Activated CD4-positive, alpha-beta T cell treated with anti-CD3 and anti-CD28 coated beads, Interleukin-2, amount 10 ng/mL, durations not matched to agents 7 days and 5 days (primary cell): ENCODE results near the gene GNA12. TPM values are rescaled to one million over a fixed set of nuclear protein-coding genes. Genes with fewer than 3 reads are reported as not detected.

Source experiments
- CTCF ChIA-PET: fragments of 350-600 bp; sonication (Branson Sonifier 250); formaldehyde crosslinking; loops from one replicate; lab custom pipeline; 2021; ENCODE audit warnings: antibody characterized with exemption; lab: Charles Lee
- POLR2A ChIA-PET: fragments of 350-600 bp; sonication (Branson Sonifier 250); formaldehyde crosslinking; loops from one replicate; lab custom pipeline; 2021; ENCODE audit warnings: antibody characterized with exemption; lab: Charles Lee
- DNase-seq: peaks from one replicate; pipeline ENCODE4 v3.0.0-alpha.2; 2020
- H3K27ac Mint-ChIP-seq: one replicate; pipeline ENCODE4 v1.8.0; 2021; ENCODE audit warnings: mild to moderate bottlenecking, moderate library complexity, mixed read lengths
- H3K27me3 Mint-ChIP-seq: one replicate; pipeline ENCODE4 v1.8.0; 2021; ENCODE audit warnings: mixed read lengths
- H3K36me3 Mint-ChIP-seq: one replicate; pipeline ENCODE4 v1.8.0; 2021; ENCODE audit warnings: low read depth, mixed read lengths
- H3K4me1 Mint-ChIP-seq: one replicate; pipeline ENCODE4 v1.8.0; 2021; ENCODE audit warnings: mixed read lengths
- H3K4me3 Mint-ChIP-seq: one replicate; pipeline ENCODE4 v1.8.0; 2021; ENCODE audit warnings: mild to moderate bottlenecking, moderate library complexity, mixed read lengths
- H3K9me3 Mint-ChIP-seq: one replicate; pipeline ENCODE4 v1.8.0; 2021; ENCODE audit warnings: mixed read lengths
- total RNA-seq, 2 experiments: library from RNA; stranded (reverse); gene quantifications; one replicate each; pipeline ENCODE4 v1.2.3, GENCODE V29; 2021

The GNA12 gene, protein sequence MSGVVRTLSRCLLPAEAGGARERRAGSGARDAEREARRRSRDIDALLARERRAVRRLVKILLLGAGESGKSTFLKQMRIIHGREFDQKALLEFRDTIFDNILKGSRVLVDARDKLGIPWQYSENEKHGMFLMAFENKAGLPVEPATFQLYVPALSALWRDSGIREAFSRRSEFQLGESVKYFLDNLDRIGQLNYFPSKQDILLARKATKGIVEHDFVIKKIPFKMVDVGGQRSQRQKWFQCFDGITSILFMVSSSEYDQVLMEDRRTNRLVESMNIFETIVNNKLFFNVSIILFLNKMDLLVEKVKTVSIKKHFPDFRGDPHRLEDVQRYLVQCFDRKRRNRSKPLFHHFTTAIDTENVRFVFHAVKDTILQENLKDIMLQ
- 10 to 100 TPM; 16.2 to 17.1 TPM for total RNA-seq

DNA sequence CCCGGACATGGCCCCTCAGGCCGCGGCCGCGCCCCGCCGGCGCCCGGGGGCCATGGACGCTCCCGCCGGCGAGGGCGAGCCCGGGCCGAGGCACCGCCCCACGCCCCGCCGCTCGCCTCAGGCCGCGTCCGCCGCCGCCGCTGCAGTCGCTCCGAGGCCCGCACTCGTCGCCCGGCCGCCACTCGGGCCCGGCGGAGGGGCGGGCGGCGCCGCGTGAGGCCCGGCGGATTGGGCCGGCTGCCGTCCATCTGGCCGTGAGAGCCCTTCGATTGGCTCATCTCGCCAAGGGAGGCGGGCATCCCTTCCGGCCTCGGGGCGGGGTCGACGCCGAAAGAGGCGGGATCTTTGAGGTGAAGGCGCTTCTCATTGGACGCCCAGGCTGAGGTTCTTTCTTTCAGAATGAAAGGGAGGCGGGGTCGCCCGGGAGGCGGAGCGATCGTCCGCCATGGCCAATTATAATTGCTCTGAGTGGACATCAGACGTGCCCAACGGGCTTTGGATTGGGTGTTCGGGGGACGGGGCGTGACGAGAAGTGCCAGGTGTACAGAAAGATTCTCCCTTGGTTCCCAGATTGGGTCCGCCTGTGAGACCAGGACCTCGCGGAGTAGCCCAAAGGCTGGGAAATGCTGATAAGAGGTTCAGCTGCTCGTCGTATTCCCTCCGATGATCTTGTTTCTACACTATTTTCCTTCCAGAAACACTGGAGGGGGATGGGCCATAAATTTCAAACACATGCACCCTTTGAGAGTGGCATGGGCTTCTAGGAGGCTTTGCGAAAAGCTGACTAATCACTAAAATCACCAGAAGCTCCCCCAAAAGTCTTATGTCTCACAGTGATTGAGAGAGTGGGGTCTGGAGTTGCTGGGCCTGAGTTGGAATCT is at the start of gene GNA12:
Gene GNA12 (minus strand): TSS at position 156 of the 881 bp plus-strand sequence. CDS start 147 bp downstream, at position 9.
- DNase-seq = peak; percentile 98
- H3K4me3 Mint-ChIP-seq = peak within 1 kb of the TSS; percentile 75
- CTCF ChIA-PET = interaction anchor here (1.0 kb wide), 1 partner anchor 36 kb away, joined by 3 read pairs; no protein-coding TSS in a partner anchor

DNA sequence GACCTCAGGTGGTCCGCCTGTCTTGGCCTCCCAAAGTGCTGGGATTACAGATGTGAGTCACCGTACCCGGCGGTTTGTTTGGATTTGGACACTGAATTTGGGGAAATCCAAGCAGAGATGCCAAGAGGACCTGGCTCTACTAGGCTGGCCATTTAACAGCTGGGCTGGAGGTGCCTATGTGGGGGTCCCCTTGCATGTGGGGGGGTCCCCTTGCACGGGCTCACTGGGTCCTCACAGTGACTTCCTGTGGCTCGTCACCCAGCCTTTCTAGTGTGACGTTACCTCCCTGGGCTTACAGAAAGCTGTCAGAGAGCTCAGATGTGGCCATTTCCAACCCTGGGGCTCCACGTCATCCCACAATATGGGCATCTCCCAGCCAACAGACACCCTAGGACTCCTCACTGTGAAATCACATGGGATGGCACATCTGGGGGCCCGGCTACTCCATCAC is 49.3 kb upstream of the GNA12 start:
- Mint-ChIP-seq H3K36me3 (no peaks in the 10 kb centered on the region), H3K4me3 (peak overlapping the region; percentile 27), H3K27me3 (no peaks in the 10 kb centered on the region), H3K9me3 (no peaks in the 10 kb centered on the region), H3K4me1 (peaks cover 28% of the 10 kb centered on the region), H3K27ac (peak overlapping the region; percentile 36)
- ChIA-PET CTCF (interaction anchor here (0.6 to 2.6 kb wide), 10 partner anchors 11 to 562 kb away, joined by 3 to 18 read pairs (median 3); partner anchors contain the start of gene SDK1), POLR2A (interaction anchor here (0.7 to 1.1 kb wide), 2 partner anchors 213 to 270 kb away, joined by 4 to 9 read pairs; no protein-coding TSS in a partner anchor)
- no peak for DNase-seq

More for the DNA sequence above, at the start of gene GNA12:
- no peaks in the 10 kb centered on the region for H3K27me3 Mint-ChIP-seq
- H3K9me3 Mint-ChIP-seq = no peaks in the 10 kb centered on the region
- H3K4me1 Mint-ChIP-seq = peaks cover 28% of the 10 kb centered on the region
- POLR2A ChIA-PET = no interaction called here
- peak within 1 kb of the TSS; percentile 85 for H3K27ac Mint-ChIP-seq
- peaks cover 8% of the 10 kb centered on the region for H3K36me3 Mint-ChIP-seq

DNA sequence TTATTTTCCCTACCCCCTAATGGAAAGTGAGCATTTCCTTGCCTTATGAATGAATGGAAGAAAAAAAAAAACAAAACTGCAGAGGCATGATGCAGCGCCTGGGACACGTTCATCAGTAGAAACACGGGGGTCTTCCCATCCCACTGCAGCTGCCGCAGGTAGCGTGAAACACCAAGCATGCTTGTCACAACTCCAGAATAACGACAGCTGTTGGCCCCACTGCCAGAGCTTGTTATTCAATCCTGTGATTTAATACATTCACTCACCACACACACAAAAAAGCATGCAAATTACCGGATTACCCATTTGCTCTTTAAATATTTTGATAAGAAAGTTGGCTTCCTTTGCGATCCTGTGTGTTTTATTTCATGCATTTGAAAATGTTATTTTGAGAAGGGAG is 48.4 kb upstream of the GNA12 start:
- H3K36me3 Mint-ChIP-seq = no peaks in the 10 kb centered on the region
- no peaks in the 10 kb centered on the region for H3K9me3 Mint-ChIP-seq
- H3K4me3 Mint-ChIP-seq = no peak overlapping the region
- H3K4me1 Mint-ChIP-seq = peaks cover 28% of the 10 kb centered on the region
- ChIA-PET CTCF (interaction anchor here (0.6 to 1.6 kb wide), 2 partner anchors 31 to 487 kb away, joined by 3 to 5 read pairs; no protein-coding TSS in a partner anchor), POLR2A (no interaction called here)
- no peak overlapping the region for H3K27ac Mint-ChIP-seq
- H3K27me3 Mint-ChIP-seq = no peaks in the 10 kb centered on the region
- DNase-seq = no peak

DNA sequence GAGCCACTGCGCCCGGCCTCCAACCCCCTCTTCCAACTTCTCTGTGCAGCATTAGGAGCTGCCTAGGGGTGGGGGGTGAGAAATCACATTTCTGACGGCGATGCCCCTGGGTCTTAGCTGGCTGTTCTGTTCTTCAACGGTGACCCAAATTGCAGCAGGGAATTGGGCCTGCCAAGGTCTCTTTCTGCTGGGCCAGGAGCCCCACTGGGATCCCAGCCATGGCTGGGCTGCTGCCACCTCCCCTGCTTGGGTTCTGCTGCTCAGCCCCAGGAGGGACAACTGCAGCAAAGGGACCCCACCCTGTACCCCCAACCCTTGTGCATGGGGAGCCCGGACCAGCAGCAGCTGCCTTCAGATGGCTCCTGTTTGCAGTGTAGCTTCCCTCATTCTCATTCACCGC is 43.7 kb upstream of the GNA12 start:
- no peaks in the 10 kb centered on the region for H3K27me3 Mint-ChIP-seq
- DNase-seq = no peak
- POLR2A ChIA-PET = no interaction called here
- H3K36me3 Mint-ChIP-seq = no peaks in the 10 kb centered on the region
- H3K4me1 Mint-ChIP-seq = peaks cover 8% of the 10 kb centered on the region
- no peak overlapping the region for H3K4me3 Mint-ChIP-seq
- CTCF ChIA-PET = interaction anchor here (0.7 to 1.8 kb wide), 7 partner anchors 12 to 404 kb away, joined by 3 to 8 read pairs (median 4); no protein-coding TSS in a partner anchor
- H3K9me3 Mint-ChIP-seq = no peaks in the 10 kb centered on the region
- no peak overlapping the region for H3K27ac Mint-ChIP-seq

DNA sequence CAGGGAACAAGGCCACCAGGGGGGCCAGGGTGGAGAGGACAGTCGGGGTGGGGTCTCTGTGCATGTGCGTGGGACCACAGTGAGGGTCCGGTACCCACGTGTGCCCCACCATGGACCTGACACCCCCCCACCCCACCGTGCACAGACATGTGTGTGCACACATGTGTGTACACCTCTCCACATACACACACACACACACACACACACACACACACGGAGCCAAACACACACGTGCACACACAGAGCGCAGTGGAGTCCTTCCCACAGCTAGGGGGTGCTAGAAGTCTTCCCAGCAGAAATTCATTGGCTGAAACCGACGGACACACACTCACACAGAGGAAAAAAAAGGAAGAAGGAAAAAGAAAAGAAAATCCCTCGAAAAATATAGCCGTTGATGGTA is 42.8 kb upstream of the GNA12 start:
- Mint-ChIP-seq H3K36me3 (no peaks in the 10 kb centered on the region), H3K27ac (no peak overlapping the region)
- POLR2A ChIA-PET = no interaction called here

DNA sequence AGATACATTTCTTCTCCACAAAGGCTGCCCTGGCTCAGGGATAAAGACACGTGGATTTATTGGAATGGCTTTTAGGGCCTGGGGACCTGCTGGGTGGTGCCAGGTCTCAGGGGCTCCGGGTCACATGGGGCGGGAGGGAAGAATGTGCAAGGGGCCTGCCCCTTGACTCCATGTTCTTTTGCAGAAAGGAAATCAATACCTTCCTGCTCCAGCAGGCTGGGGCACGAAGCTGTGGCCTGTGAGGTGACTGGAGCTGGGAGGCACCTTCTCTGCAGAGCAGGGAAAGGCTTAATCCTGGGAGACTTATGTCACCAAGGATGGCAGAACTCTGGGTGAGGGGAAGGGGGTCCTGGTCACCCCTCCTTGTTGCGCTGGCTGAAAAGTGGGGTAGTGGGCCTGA is 42.3 kb upstream of the GNA12 start:
- peak overlapping the region; percentile 25 for H3K27ac Mint-ChIP-seq
- no peaks in the 10 kb centered on the region for H3K27me3 Mint-ChIP-seq
- peaks cover 4% of the 10 kb centered on the region for H3K4me1 Mint-ChIP-seq
- no peaks in the 10 kb centered on the region for H3K9me3 Mint-ChIP-seq
- ChIA-PET CTCF (interaction anchor here (0.7 to 1.5 kb wide), 5 partner anchors 11 to 418 kb away, joined by 3 to 6 read pairs (median 3); no protein-coding TSS in a partner anchor), POLR2A (no interaction called here)
- H3K36me3 Mint-ChIP-seq = no peaks in the 10 kb centered on the region
- H3K4me3 Mint-ChIP-seq = no peak overlapping the region
- no peak for DNase-seq

More for the DNA sequence above, 42.8 kb upstream of the GNA12 start:
- CTCF ChIA-PET = interaction anchor here (0.7 to 1.5 kb wide), 8 partner anchors 11 to 417 kb away, joined by 3 to 6 read pairs (median 4); no protein-coding TSS in a partner anchor
- DNase-seq = peak; percentile 69
- Mint-ChIP-seq H3K4me1 (peaks cover 4% of the 10 kb centered on the region), H3K4me3 (no peak overlapping the region), H3K27me3 (no peaks in the 10 kb centered on the region), H3K9me3 (no peaks in the 10 kb centered on the region)

DNA sequence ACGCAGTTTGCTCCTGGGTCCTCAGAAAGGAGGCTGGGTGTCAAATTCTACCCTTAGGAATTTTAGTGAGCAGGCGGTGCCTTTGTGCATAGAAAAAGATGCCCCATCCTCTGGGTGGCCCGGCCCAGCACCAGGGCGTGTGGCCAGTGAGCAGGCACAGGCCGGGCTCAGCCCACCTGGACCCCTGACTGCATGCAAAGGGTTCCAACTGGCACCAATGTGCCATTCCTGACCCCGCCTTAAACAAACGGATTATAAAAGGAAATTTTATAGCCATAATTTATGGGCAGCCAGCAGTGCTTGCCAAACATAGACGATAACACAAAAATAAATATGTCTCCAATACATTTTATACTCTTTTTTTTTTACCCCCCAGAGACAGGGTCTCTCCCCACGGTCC is 40.1 kb upstream of the GNA12 start:
- Mint-ChIP-seq H3K27me3 (no peaks in the 10 kb centered on the region), H3K9me3 (no peaks in the 10 kb centered on the region), H3K36me3 (no peaks in the 10 kb centered on the region), H3K27ac (no peak overlapping the region), H3K4me3 (no peak overlapping the region), H3K4me1 (peaks cover 13% of the 10 kb centered on the region)
- ChIA-PET POLR2A (no interaction called here), CTCF (interaction anchor here (0.5 to 1.1 kb wide), 3 partner anchors 10 to 918 kb away, joined by 3 to 5 read pairs (median 4); no protein-coding TSS in a partner anchor)
- no peak for DNase-seq

DNA sequence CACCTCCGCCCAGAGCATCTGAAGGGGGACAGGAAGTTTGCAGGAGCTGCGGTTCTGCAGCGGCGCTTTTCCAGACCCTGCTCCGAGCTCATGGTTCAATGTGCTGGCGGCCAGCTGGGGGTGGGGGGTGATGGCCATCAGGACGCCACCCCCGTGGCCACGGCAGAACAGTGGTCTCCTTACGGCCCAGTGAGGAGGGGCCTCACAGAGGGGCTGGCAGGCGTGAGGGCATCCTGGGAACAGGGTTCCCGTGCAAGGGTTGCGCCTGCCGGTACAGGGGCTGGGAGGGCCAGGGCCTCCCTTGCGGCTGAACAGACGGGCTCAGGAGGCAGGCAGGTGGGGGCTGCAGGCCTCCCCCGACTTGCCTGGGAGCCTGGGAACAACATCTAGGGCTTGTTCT is 39.0 kb upstream of the GNA12 start:
- CTCF ChIA-PET = interaction anchor here (0.6 to 1.1 kb wide), 3 partner anchors 16 to 325 kb away, joined by 3 read pairs; no protein-coding TSS in a partner anchor

DNA sequence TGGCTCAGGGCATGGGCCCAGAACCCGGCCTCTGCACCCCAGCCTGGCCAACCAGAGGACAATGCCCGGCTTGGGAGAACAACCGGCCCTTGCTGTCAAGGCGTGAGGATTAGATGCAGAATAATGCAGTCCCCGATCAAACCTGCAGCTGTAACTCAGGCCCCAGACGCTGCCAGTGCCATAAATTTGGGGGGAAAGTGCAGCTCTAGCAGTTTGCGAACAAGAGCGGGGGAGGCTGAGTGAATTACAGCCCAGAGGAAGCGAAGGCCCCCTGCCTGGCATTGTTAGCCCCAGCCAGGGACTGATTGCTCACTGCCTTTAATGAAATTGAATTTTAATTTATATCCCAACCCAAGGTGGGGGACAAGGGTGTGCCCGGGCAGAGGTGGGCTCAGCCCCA is 38.0 kb upstream of the GNA12 start:
- no peaks in the 10 kb centered on the region for H3K27me3 Mint-ChIP-seq
- no peaks in the 10 kb centered on the region for H3K9me3 Mint-ChIP-seq
- H3K36me3 Mint-ChIP-seq = no peaks in the 10 kb centered on the region
- POLR2A ChIA-PET = no interaction called here
- CTCF ChIA-PET = interaction anchor here (0.8 to 1.1 kb wide), 2 partner anchors 15 to 18 kb away, joined by 3 to 4 read pairs; no protein-coding TSS in a partner anchor
- no peak for DNase-seq
- peaks cover 24% of the 10 kb centered on the region for H3K4me1 Mint-ChIP-seq
- H3K4me3 Mint-ChIP-seq = no peak overlapping the region
- H3K27ac Mint-ChIP-seq = no peak overlapping the region

More for the DNA sequence above, 39.0 kb upstream of the GNA12 start:
- no peaks in the 10 kb centered on the region for H3K27me3 Mint-ChIP-seq
- no peaks in the 10 kb centered on the region for H3K9me3 Mint-ChIP-seq
- H3K4me3 Mint-ChIP-seq = no peak overlapping the region
- no peak overlapping the region for H3K27ac Mint-ChIP-seq
- no peak for DNase-seq
- POLR2A ChIA-PET = no interaction called here
- peaks cover 24% of the 10 kb centered on the region for H3K4me1 Mint-ChIP-seq
- H3K36me3 Mint-ChIP-seq = no peaks in the 10 kb centered on the region

DNA sequence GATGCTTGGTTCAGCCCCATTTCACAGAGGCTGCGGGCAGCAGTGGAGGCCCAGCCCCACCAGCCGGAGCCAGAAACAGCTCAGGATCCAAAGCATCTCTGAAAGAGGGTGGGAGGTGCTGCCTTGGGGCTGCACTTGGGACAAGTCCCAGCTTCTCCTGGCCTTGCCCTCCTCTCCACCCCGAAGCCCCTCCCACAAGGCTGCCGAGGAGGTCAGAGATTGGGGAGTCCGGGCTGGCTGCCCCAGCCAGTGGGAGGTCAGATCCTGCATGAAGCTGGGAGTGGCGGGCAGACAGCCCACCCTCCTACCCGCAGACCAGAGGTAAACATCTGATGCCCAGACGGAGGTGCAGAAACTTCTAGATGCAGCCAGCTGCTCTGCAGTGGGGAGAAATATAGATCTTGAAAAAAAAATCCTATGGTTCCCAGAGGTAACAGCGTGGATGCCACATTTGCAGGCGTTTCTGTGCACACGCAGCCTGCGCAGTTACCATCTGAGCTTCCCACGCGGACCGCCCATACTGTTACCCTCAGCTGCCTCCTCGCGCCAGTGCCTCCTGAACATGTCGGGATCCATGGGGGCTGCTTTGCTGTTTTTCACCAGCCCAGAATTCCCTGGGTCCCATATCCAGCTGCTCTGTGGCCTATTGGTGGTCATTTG is 36.9 kb upstream of the GNA12 start:
- DNase-seq = no peak
- ChIA-PET POLR2A (interaction anchor here (0.6 kb wide), 2 partner anchors 47 to 179 kb away, joined by 3 to 5 read pairs; no protein-coding TSS in a partner anchor), CTCF (no interaction called here)
- Mint-ChIP-seq H3K36me3 (no peaks in the 10 kb centered on the region), H3K4me3 (no peak overlapping the region), H3K27ac (peak overlapping the region; percentile 62), H3K9me3 (no peaks in the 10 kb centered on the region), H3K4me1 (peaks cover 22% of the 10 kb centered on the region), H3K27me3 (no peaks in the 10 kb centered on the region)

DNA sequence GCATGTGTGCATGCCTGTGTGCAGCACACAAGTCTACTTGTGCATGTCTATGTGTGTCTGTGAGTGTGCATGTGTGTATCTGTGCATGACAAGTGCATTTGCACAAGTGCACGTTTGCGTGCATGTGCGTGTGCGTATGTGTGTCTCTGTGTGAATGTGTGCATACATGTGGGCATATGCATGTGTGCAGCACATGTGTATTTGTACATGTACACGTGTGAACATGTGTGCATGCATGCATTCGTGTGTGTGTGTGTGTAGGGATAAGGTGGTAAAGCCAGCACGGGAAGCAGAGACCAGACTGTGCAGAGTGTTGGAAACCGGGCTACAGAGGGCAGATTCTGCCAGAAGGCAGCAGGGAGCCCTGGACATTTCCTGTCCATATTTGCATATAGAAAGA is 35.9 kb upstream of the GNA12 start:
- Mint-ChIP-seq H3K36me3 (no peaks in the 10 kb centered on the region), H3K27ac (no peak overlapping the region), H3K9me3 (no peaks in the 10 kb centered on the region), H3K4me1 (peaks cover 26% of the 10 kb centered on the region), H3K4me3 (no peak overlapping the region), H3K27me3 (no peaks in the 10 kb centered on the region)
- ChIA-PET POLR2A (no interaction called here), CTCF (no interaction called here)
- no peak for DNase-seq

DNA sequence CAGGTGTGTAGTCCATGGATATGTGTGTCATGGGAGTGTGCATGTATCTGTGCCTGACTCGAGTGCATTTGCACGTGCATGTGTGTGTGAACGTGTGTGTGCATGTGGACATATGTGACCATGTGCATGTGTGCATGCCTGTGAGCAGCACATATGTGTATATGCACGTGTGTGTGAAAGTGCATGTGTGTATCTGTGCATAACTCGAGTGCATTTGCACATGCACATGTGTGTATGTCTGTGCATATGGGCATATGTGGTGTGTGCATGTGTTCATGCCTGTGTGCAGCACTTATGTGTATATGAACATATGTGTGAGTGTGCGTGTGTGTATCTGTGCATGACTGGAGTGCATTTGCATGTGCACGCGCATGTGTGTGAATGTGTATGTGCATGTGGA is 35.2 kb upstream of the GNA12 start:
- CTCF ChIA-PET = interaction anchor here (0.6 kb wide), 1 partner anchor 334 kb away, joined by 3 read pairs; no protein-coding TSS in a partner anchor
- Mint-ChIP-seq H3K27ac (peak overlapping the region; percentile 69), H3K4me1 (peaks cover 33% of the 10 kb centered on the region), H3K9me3 (no peaks in the 10 kb centered on the region), H3K36me3 (no peaks in the 10 kb centered on the region), H3K4me3 (no peak overlapping the region), H3K27me3 (no peaks in the 10 kb centered on the region)
- POLR2A ChIA-PET = no interaction called here
- DNase-seq = no peak
